ENCODE data around the gene ARL6IP6.

The ARL6IP6 gene

DNA sequence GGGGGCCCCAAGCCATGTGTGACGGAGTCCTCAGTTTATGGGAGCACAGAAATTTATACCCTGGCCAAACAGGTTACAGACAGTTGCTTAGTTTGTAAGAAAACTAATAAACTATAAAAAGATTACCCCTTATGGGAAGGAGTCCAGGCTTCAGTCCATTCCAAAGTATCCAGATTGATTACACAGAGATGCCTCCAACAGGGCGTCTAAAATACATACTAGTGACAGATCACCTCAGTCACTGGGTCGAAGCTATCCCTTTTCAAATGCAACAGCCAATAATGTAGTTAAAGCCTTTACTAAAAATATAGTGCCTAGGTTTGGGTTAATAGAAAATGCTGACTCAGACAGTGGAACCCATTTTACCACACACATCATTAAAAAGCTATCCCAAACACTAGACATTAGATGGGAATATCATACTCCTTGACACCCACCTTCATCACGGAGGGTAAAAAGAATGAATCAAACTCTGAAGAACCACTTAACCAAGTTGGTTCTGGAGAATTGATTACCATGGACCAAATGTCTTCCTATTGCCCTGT, 11.9 kb upstream of the ARL6IP6 start:
- no peak for DNase-seq
- Histone ChIP-seq H3K9me3 (ENCODE audit: control insufficient read depth, low read length) (peaks cover 9% of the 10 kb centered on the region), H2AFZ (ENCODE audit: low read depth, low read length) (no peak overlapping the region), H2BK120ac (ENCODE audit: low read depth, low read length) (no peak overlapping the region), H3K4ac (ENCODE audit: low read depth in 1 of 2, low read length in 2 of 2) (no peak overlapping the region), H3K4me2 (ENCODE audit: low read length, poor library complexity, severe bottlenecking) (no peak overlapping the region), H2BK12ac (ENCODE audit: low read length in 2 of 2) (no peak overlapping the region), H4K8ac (ENCODE audit: low read length) (no peak overlapping the region), H2AK5ac (ENCODE audit: low read length, severe bottlenecking) (no peak overlapping the region), H3K36me3 (ENCODE audit: control insufficient read depth in 1 of 2, insufficient read depth in 2 of 2, low read depth in 1 of 2, low read length in 2 of 2) (peaks cover 14 to 64% of the 10 kb centered on the region in 2 experiments), H2BK15ac (ENCODE audit: low read depth, poor library complexity, severe bottlenecking) (no peak overlapping the region), H3K79me1 (replicated peaks; ENCODE audit: low read length, poor library complexity, severe bottlenecking) (peaks cover 2% of the 10 kb centered on the region), H2BK5ac (ENCODE audit: low read depth, low read length, poor library complexity, severe bottlenecking) (no peak overlapping the region), H3K23ac (ENCODE audit: low read length in 2 of 2) (no peak overlapping the region), H4K91ac (ENCODE audit: low read length) (no peak overlapping the region), H3K9ac (ENCODE audit: low read length) (no peak overlapping the region), H3K4me1 (ENCODE audit: control insufficient read depth, insufficient read depth, low read depth, low read length) (peaks cover 3% of the 10 kb centered on the region), H3K27me3 (ENCODE audit: control insufficient read depth in 1 of 2, insufficient read depth in 1 of 2, low read length in 2 of 2) (no peaks in the 10 kb centered on the region), H3K27ac (ENCODE audit: low read length, poor library complexity, severe bottlenecking) (no peak overlapping the region), H3K18ac (ENCODE audit: low read depth in 1 of 2, low read length in 2 of 2) (no peak overlapping the region), H3K14ac (ENCODE audit: low read length in 2 of 2) (no peak overlapping the region), H3K4me3 (ENCODE audit: insufficient read depth in 1 of 2, low read depth in 1 of 2, low read length in 2 of 2) (no peak overlapping the region)
- 93% methylated on average over 3 of the region's 4 CpGs for WGBS

DNA sequence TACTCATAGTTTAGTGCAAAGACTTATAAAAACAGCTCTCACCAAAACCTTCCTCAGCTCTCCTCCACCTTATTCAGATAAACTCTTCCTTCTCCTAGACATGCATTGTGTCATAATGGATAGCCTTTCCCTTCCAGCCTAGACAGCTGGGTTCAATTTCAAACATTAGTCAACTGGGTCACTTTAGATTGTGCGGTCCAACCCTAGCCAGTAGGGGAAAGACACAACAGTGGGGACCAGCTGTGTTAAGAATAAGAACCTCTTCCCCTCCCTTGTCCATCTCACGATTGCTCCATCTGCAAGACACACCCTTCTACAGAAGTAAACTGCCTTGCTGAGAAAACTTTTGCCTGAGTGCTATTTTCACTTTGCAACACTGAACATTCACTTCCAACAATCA, 9.7 kb upstream of the ARL6IP6 start:
- no peak overlapping the region for H4K91ac ChIP-seq (ENCODE audit: low read length)
- no peak overlapping the region for H4K8ac ChIP-seq (ENCODE audit: low read length)
- peaks cover 12 to 78% of the 10 kb centered on the region in 2 experiments for H3K36me3 ChIP-seq (ENCODE audit: control insufficient read depth in 1 of 2, insufficient read depth in 2 of 2, low read depth in 1 of 2, low read length in 2 of 2)
- no peak overlapping the region for H2BK5ac ChIP-seq (ENCODE audit: low read depth, low read length, poor library complexity, severe bottlenecking)
- H3K27me3 ChIP-seq (ENCODE audit: control insufficient read depth in 1 of 2, insufficient read depth in 1 of 2, low read length in 2 of 2), result no peaks in the 10 kb centered on the region
- no peak overlapping the region for H3K27ac ChIP-seq (ENCODE audit: low read length, poor library complexity, severe bottlenecking)
- no peak overlapping the region for H2AFZ ChIP-seq (ENCODE audit: low read depth, low read length)
- no peak overlapping the region for H2BK12ac ChIP-seq (ENCODE audit: low read length in 2 of 2)
- no peaks in the 10 kb centered on the region for H3K79me1 ChIP-seq (replicated peaks; ENCODE audit: low read length, poor library complexity, severe bottlenecking)
- H3K9ac ChIP-seq (ENCODE audit: low read length), result no peak overlapping the region
- H2AK5ac ChIP-seq (ENCODE audit: low read length, severe bottlenecking), result no peak overlapping the region
- H3K23ac ChIP-seq (ENCODE audit: low read length in 2 of 2), result no peak overlapping the region
- no peak overlapping the region for H3K4me3 ChIP-seq (ENCODE audit: insufficient read depth in 1 of 2, low read depth in 1 of 2, low read length in 2 of 2)
- H3K14ac ChIP-seq (ENCODE audit: low read length in 2 of 2), result no peak overlapping the region
- H3K9me3 ChIP-seq (ENCODE audit: control insufficient read depth, low read length), result peaks cover 9% of the 10 kb centered on the region
- H2BK120ac ChIP-seq (ENCODE audit: low read depth, low read length), result no peak overlapping the region
- H2BK15ac ChIP-seq (ENCODE audit: low read depth, poor library complexity, severe bottlenecking), result no peak overlapping the region
- H3K4ac ChIP-seq (ENCODE audit: low read depth in 1 of 2, low read length in 2 of 2), result no peak overlapping the region
- 100% methylated on average over 2 of the region's 2 CpGs for WGBS
- H3K18ac ChIP-seq (ENCODE audit: low read depth in 1 of 2, low read length in 2 of 2), result no peak overlapping the region
- DNase-seq, result no peak
- H3K4me1 ChIP-seq (ENCODE audit: control insufficient read depth, insufficient read depth, low read depth, low read length), result peaks cover 3% of the 10 kb centered on the region
- H3K4me2 ChIP-seq (ENCODE audit: low read length, poor library complexity, severe bottlenecking), result no peak overlapping the region

DNA sequence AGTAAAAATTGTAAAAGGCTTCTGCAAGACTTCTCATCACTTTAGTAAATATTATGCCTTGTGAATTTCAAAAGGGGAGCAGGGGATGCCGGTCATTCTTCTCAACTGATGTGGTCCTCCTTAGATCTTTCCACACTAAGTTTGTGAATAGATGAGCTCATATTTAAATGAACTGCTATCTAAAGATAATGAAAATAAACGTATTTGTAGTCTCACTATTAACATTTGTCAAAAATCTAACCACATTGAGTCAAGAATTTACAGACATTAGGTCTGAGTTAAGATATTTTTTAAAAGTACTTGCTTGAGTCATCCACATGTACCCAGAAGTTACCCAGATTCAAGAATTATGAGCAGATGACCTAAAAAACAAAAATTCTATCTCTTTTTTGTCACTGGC, 7.7 kb upstream of the ARL6IP6 start:
- Histone ChIP-seq H3K9ac (ENCODE audit: low read length) (no peak overlapping the region), H3K79me1 (replicated peaks; ENCODE audit: low read length, poor library complexity, severe bottlenecking) (no peaks in the 10 kb centered on the region), H2AK5ac (ENCODE audit: low read length, severe bottlenecking) (no peak overlapping the region), H3K4me2 (ENCODE audit: low read length, poor library complexity, severe bottlenecking) (no peak overlapping the region), H3K4me3 (ENCODE audit: insufficient read depth in 1 of 2, low read depth in 1 of 2, low read length in 2 of 2) (no peak overlapping the region), H3K27me3 (ENCODE audit: control insufficient read depth in 1 of 2, insufficient read depth in 1 of 2, low read length in 2 of 2) (no peaks in the 10 kb centered on the region), H3K14ac (ENCODE audit: low read length in 2 of 2) (no peak overlapping the region), H2AFZ (ENCODE audit: low read depth, low read length) (no peak overlapping the region), H3K36me3 (ENCODE audit: control insufficient read depth in 1 of 2, insufficient read depth in 2 of 2, low read depth in 1 of 2, low read length in 2 of 2) (peaks cover 12 to 93% of the 10 kb centered on the region in 2 experiments), H4K8ac (ENCODE audit: low read length) (no peak overlapping the region), H2BK15ac (ENCODE audit: low read depth, poor library complexity, severe bottlenecking) (no peak overlapping the region), H3K4me1 (ENCODE audit: control insufficient read depth, insufficient read depth, low read depth, low read length) (no peaks in the 10 kb centered on the region), H2BK12ac (ENCODE audit: low read length in 2 of 2) (no peak overlapping the region), H4K91ac (ENCODE audit: low read length) (no peak overlapping the region), H3K18ac (ENCODE audit: low read depth in 1 of 2, low read length in 2 of 2) (no peak overlapping the region), H2BK5ac (ENCODE audit: low read depth, low read length, poor library complexity, severe bottlenecking) (no peak overlapping the region), H2BK120ac (ENCODE audit: low read depth, low read length) (no peak overlapping the region), H3K27ac (ENCODE audit: low read length, poor library complexity, severe bottlenecking) (no peak overlapping the region), H3K4ac (ENCODE audit: low read depth in 1 of 2, low read length in 2 of 2) (no peak overlapping the region), H3K9me3 (ENCODE audit: control insufficient read depth, low read length) (peaks cover 9% of the 10 kb centered on the region), H3K23ac (ENCODE audit: low read length in 2 of 2) (no peak overlapping the region)
- no CpG with 5 or more reads among the region's 2 CpGs for WGBS
- no peak for DNase-seq

DNA sequence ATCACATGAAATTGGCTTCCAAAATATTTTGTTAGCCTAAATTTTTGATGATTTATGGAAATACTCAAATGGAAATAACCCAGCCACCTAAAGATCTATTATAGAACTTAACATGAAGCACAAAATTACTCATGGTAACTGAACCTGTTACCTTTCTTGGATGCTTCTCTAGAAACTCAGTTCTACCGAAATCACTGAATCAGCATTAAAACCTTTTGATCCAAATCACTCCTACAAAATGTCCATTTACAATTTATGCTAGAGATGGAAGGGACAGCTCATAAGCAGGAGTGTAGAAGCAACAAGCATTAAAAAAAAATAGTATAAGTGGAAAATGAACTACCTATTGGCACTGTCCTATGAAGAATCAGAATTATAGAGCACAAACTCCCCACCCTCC, 3.3 kb upstream of the ARL6IP6 start:
- Histone ChIP-seq H2BK12ac (ENCODE audit: low read length in 2 of 2) (no peak overlapping the region), H3K4me2 (ENCODE audit: low read length, poor library complexity, severe bottlenecking) (no peak overlapping the region), H3K27me3 (ENCODE audit: control insufficient read depth in 1 of 2, insufficient read depth in 1 of 2, low read length in 2 of 2) (no peaks in the 10 kb centered on the region), H4K91ac (ENCODE audit: low read length) (no peak overlapping the region), H3K9ac (ENCODE audit: low read length) (peak overlapping the region; percentile 99), H3K36me3 (ENCODE audit: control insufficient read depth in 1 of 2, insufficient read depth in 2 of 2, low read depth in 1 of 2, low read length in 2 of 2) (peaks cover 3 to 52% of the 10 kb centered on the region in 2 experiments), H2BK120ac (ENCODE audit: low read depth, low read length) (no peak overlapping the region), H3K4ac (ENCODE audit: low read depth in 1 of 2, low read length in 2 of 2) (no peak overlapping the region), H3K4me1 (ENCODE audit: control insufficient read depth, insufficient read depth, low read depth, low read length) (peaks cover 1% of the 10 kb centered on the region), H2BK15ac (ENCODE audit: low read depth, poor library complexity, severe bottlenecking) (no peak overlapping the region), H4K8ac (ENCODE audit: low read length) (no peak overlapping the region), H2AK5ac (ENCODE audit: low read length, severe bottlenecking) (no peak overlapping the region), H3K23ac (ENCODE audit: low read length in 2 of 2) (no peak overlapping the region), H3K4me3 (ENCODE audit: insufficient read depth in 1 of 2, low read depth in 1 of 2, low read length in 2 of 2) (no peak overlapping the region), H3K18ac (ENCODE audit: low read depth in 1 of 2, low read length in 2 of 2) (no peak overlapping the region), H3K14ac (ENCODE audit: low read length in 2 of 2) (no peak overlapping the region), H2AFZ (ENCODE audit: low read depth, low read length) (no peak overlapping the region), H3K27ac (ENCODE audit: low read length, poor library complexity, severe bottlenecking) (no peak overlapping the region), H2BK5ac (ENCODE audit: low read depth, low read length, poor library complexity, severe bottlenecking) (no peak overlapping the region), H3K79me1 (replicated peaks; ENCODE audit: low read length, poor library complexity, severe bottlenecking) (peaks cover 2% of the 10 kb centered on the region), H3K9me3 (ENCODE audit: control insufficient read depth, low read length) (no peaks in the 10 kb centered on the region)
- no peak for DNase-seq
- 83% methylated on average over 1 of the region's 1 CpG for WGBS
